OCI-LY7 (cell line): ENCODE data around the gene NR3C1.

Experiments used
- EZH2phosphoT487 ChIP-seq: fragments of 200-600 bp; sonication (generic); IDR thresholded peaks from 2 replicates; pipeline ENCODE4 v1.6.1; 2018; ENCODE audit warnings: low read depth, borderline replicate concordance, mild to moderate bottlenecking, mixed run types, antibody characterized with exemption, low read length, moderate library complexity, mixed read lengths
- TF ChIP-seq, protein P1 (sequence below): fragments of 200-600 bp; sonication (generic); conservative IDR thresholded peaks from 2 replicates; pipeline ENCODE4 v1.5.1; 2014; ENCODE audit warnings: mild to moderate bottlenecking, antibody characterized with exemption, low read length, moderate library complexity, mixed read lengths

DNA sequence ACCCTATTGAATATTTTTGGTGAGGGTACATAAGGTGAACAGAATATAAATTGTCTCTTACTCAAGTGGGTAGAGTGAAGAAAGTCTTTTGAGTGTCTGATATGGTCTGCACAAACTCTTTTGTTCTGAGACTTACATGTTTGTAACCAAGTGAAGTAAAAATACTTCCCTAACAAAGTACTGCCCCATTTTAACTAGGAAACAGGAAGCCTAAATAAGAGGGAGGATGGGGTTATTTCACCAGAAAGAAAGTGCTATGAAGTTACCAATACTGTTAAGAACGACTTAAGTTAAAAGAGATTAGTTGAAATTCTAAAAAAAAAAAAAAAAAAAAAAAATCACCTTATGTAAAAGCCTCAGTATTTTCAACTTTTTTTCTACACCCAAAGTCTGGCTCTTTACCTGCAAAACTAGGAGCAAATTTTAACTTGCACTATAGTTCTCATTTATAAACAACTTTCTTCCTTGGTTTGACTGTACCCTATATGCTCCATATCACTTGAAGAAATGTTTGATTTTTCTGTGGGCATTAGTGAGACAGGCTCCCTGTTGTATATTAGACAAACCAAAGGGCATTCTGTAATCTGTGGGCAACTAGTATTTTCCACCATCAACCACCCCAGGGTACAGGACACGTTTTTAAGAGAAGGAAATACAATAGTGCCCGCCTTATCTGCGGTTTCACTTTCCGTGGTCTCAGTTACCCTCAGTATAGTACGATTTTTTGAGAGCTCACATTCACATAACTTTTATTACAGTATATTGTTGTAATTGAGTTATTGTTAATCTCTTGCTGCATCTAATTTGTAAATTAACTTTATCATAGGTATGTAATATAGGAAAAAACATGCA is 127.7 kb downstream of the NR3C1 start:
- TF ChIP-seq, protein P1, sequence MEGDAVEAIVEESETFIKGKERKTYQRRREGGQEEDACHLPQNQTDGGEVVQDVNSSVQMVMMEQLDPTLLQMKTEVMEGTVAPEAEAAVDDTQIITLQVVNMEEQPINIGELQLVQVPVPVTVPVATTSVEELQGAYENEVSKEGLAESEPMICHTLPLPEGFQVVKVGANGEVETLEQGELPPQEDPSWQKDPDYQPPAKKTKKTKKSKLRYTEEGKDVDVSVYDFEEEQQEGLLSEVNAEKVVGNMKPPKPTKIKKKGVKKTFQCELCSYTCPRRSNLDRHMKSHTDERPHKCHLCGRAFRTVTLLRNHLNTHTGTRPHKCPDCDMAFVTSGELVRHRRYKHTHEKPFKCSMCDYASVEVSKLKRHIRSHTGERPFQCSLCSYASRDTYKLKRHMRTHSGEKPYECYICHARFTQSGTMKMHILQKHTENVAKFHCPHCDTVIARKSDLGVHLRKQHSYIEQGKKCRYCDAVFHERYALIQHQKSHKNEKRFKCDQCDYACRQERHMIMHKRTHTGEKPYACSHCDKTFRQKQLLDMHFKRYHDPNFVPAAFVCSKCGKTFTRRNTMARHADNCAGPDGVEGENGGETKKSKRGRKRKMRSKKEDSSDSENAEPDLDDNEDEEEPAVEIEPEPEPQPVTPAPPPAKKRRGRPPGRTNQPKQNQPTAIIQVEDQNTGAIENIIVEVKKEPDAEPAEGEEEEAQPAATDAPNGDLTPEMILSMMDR, result no peak
- TF ChIP-seq EZH2phosphoT487, result no peak
